Progenitor cell of endocrine pancreas (in vitro differentiated cells): ENCODE data around the gene WDHD1. TPM values are rescaled to one million over a fixed set of nuclear protein-coding genes. Genes with fewer than 3 reads are reported as not detected.
"Not testable (repeated sequence)": the region's sequence is repeated elsewhere in the genome, so short reads cannot be mapped to it uniquely, and the experiment has no call there.

ENCODE experiments used
- DNase-seq: peaks from one replicate; pipeline ENCODE4 v3.0.0; 2021; ENCODE audit warnings: low spot score; ENCODE audit not compliant: unreplicated experiment
- H3K27ac Mint-ChIP-seq: 2 replicates; pipeline ENCODE4 v1.8.0; 2021; ENCODE audit warnings: mild to moderate bottlenecking, moderate library complexity, mixed read lengths
- H3K27me3 Mint-ChIP-seq: 2 replicates; pipeline ENCODE4 v1.8.0; 2021; ENCODE audit warnings: mixed read lengths
- H3K36me3 Mint-ChIP-seq: 2 replicates; pipeline ENCODE4 v1.8.0; 2022; ENCODE audit warnings: mixed read lengths; ENCODE audit not compliant: insufficient read depth
- H3K4me1 Mint-ChIP-seq: 2 replicates; pipeline ENCODE4 v1.8.0; 2021; ENCODE audit warnings: low read depth, mixed read lengths
- H3K4me3 Mint-ChIP-seq: 2 replicates; pipeline ENCODE4 v1.8.0; 2021; ENCODE audit warnings: low read depth, mild to moderate bottlenecking, moderate library complexity, mixed read lengths
- H3K9me3 Mint-ChIP-seq: 2 replicates; pipeline ENCODE4 v1.8.0; 2021; ENCODE audit warnings: low read depth, mixed read lengths
- CTCF ChIP-seq: fragments of 200-600 bp; sonication (generic); IDR thresholded peaks from one replicate; pipeline ENCODE4 v1.5.0; 2021; ENCODE audit warnings: antibody characterized with exemption, mild to moderate bottlenecking; ENCODE audit not compliant: unreplicated experiment
- total RNA-seq: library from RNA; stranded (reverse); gene quantifications from 2 replicates; pipeline ENCODE4 v1.2.1, GENCODE V29; 2021

The WDHD1 gene
- total RNA-seq, 1 donor from 2014 or later = 31.4 TPM

- no peak overlapping the region for H3K27ac Mint-ChIP-seq
- peaks cover 1% of the 10 kb centered on the region for H3K36me3 Mint-ChIP-seq
- no peaks in the 10 kb centered on the region for H3K9me3 Mint-ChIP-seq
- no peak overlapping the region for H3K4me3 Mint-ChIP-seq
- no peaks in the 10 kb centered on the region for H3K4me1 Mint-ChIP-seq
- no peaks in the 10 kb centered on the region for H3K27me3 Mint-ChIP-seq
- TF ChIP-seq CTCF = no peak
- no peak for DNase-seq
These were observed 95.1 kb downstream of the WDHD1 start for GRCh38 chr14:54931598-54932340.

GRCh38 chr14:54931101-54931500 lies 95.8 kb downstream of the WDHD1 start:
- H3K4me3 Mint-ChIP-seq = no peak overlapping the region
- H3K36me3 Mint-ChIP-seq = no peaks in the 10 kb centered on the region
- H3K9me3 Mint-ChIP-seq = no peaks in the 10 kb centered on the region
- H3K27me3 Mint-ChIP-seq = no peaks in the 10 kb centered on the region
- TF ChIP-seq CTCF = no peak
- no peak overlapping the region for H3K27ac Mint-ChIP-seq
- H3K4me1 Mint-ChIP-seq = no peaks in the 10 kb centered on the region
- DNase-seq = no peak

- no peak for DNase-seq
- H3K4me1 Mint-ChIP-seq = no peaks in the 10 kb centered on the region
These were observed 97.3 kb downstream of the WDHD1 start for GRCh38 chr14:54929556-54929955.

GRCh38 chr14:54928216-54928615 lies 98.7 kb downstream of the WDHD1 start:
- Mint-ChIP-seq H3K9me3 (no peaks in the 10 kb centered on the region), H3K4me1 (no peaks in the 10 kb centered on the region), H3K4me3 (no peak overlapping the region), H3K27ac (no peak overlapping the region), H3K27me3 (no peaks in the 10 kb centered on the region), H3K36me3 (no peaks in the 10 kb centered on the region)
- no peak for DNase-seq
- no peak for TF ChIP-seq CTCF

More at GRCh38 chr14:54929556-54929955, 97.3 kb downstream of the WDHD1 start:
- no peaks in the 10 kb centered on the region for H3K9me3 Mint-ChIP-seq
- H3K27me3 Mint-ChIP-seq = no peaks in the 10 kb centered on the region
- H3K36me3 Mint-ChIP-seq = no peaks in the 10 kb centered on the region
- no peak overlapping the region for H3K27ac Mint-ChIP-seq
- no peak overlapping the region for H3K4me3 Mint-ChIP-seq
- no peak for TF ChIP-seq CTCF

- no peak for DNase-seq
- no peaks in the 10 kb centered on the region for H3K4me1 Mint-ChIP-seq
- H3K4me3 Mint-ChIP-seq = no peak overlapping the region
- H3K27me3 Mint-ChIP-seq = no peaks in the 10 kb centered on the region
- H3K36me3 Mint-ChIP-seq = no peaks in the 10 kb centered on the region
- H3K9me3 Mint-ChIP-seq = no peaks in the 10 kb centered on the region
- TF ChIP-seq CTCF = no peak
- no peak overlapping the region for H3K27ac Mint-ChIP-seq
These were observed 99.3 kb downstream of the WDHD1 start for GRCh38 chr14:54927551-54927950.

GRCh38 chr14:54926570-54926969 lies 100.3 kb downstream of the WDHD1 start:
- H3K4me1 Mint-ChIP-seq, H3K36me3 Mint-ChIP-seq, H3K4me3 Mint-ChIP-seq, DNase-seq, H3K27ac Mint-ChIP-seq, H3K27me3 Mint-ChIP-seq, H3K9me3 Mint-ChIP-seq: not testable (repeated sequence)
